Bronchial epithelial cell (primary cell): Measurements from ENCODE around the gene DCD. TPM values are rescaled to one million over a fixed set of nuclear protein-coding genes. Genes with fewer than 3 reads are reported as not detected.

ENCODE experiments used
- DNase-seq: peaks from one replicate; pipeline ENCODE4 v3.0.0-alpha.2; 2010; ENCODE audit warnings: low read depth
- FAIRE-seq: peaks from 2 replicates; lab custom pipeline; 2011; peaks lifted over from hg19 to GRCh38; lab: Jason Lieb, UNC
- H3K27me3 ChIP-seq: 2 replicates; pipeline ENCODE4 v1.5.1; 2011; ENCODE audit warnings: low read length; ENCODE audit not compliant: control insufficient read depth, insufficient read depth
- H3K36me3 ChIP-seq: 2 replicates; pipeline ENCODE4 v1.5.1; 2011; ENCODE audit warnings: low read length; ENCODE audit not compliant: control insufficient read depth, insufficient read depth
- H3K4me3 ChIP-seq: 2 replicates; pipeline ENCODE4 v1.5.1; 2011; ENCODE audit warnings: mild to moderate bottlenecking, low read depth, low read length, control low read depth
- CTCF ChIP-seq: IDR thresholded peaks from 2 replicates; pipeline ENCODE4 v1.5.1; 2011; ENCODE audit warnings: mild to moderate bottlenecking, moderate library complexity, low read length, control low read depth, inconsistent platforms; ENCODE audit not compliant: insufficient read depth, severe bottlenecking
- total RNA-seq: library from RNA; depleted of rRNA; stranded (reverse); fragments of >200 nt; gene quantifications from 2 replicates; pipeline ENCODE4 v1.2.1, GENCODE V29; 2014

DCD gene
- total RNA-seq, 1 donor from 2014 or later: not detected

DNA sequence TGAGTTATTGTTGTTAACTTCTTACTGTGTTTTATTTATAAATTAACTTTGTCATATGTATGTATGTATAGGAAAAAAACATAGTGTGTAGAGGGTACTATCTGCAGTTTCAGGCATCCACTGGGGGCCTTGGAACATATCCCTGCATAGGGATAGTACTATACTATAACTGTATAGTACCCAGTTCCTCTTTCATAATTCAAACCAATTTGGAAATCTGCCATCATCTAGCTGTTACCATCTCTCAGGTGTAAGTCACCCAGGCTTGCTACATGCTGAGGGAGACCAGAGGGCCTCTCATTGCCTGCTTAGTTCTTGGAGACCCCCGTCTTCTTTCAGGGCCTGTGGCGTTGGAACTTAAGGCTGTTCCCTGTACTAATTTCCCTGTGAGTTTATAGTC lies 12.9 kb upstream of the DCD start:
- H3K27me3 ChIP-seq: peaks cover 3% of the 10 kb centered on the region
- no peak for TF ChIP-seq CTCF
- DNase-seq (no peak), FAIRE-seq (no peak)
- no peak overlapping the region for H3K4me3 ChIP-seq
- H3K36me3 ChIP-seq: no peaks in the 10 kb centered on the region

DNA sequence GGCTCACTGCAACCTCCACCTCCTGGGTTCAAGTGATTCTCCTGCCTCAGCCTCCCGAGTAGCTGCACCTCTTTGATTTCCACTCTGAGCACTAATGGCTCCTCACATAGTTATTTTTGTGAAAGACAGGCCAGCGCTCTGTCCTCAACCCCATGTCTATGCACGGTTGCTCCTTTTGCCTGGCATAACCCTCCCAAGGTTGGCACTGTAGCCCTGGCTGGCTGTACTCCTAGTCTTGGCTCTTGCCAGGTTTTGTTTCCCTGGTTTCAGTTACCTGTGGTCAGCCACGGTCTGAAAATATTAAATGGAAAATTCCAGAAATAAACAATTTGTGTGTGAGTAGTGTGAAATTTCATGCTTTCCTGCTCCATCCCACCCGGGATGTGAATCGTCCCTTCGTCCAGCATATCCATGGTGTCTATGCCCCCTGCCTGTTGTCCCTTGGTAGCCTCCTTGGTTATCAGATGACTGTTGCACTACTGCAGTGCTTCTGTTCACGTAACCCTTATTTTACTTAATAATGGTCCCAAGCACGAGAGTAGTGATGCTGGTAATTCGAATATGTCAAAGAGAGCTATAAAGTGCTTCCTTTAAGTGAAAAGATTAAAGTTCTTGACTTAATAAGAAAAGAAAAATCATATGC lies 12.3 kb upstream of the DCD start:
- peak; percentile 36 for FAIRE-seq

GRCh38 chr12:54658306-54659264 lies 10.4 kb upstream of the DCD start:
- H3K36me3 ChIP-seq: no peaks in the 10 kb centered on the region
- DNase-seq: peak; percentile 29
- H3K4me3 ChIP-seq: no peak overlapping the region
- peaks cover 3% of the 10 kb centered on the region for H3K27me3 ChIP-seq
- TF ChIP-seq CTCF: peak; percentile 72
- FAIRE-seq: no peak

More for the DNA sequence above, 12.3 kb upstream of the DCD start:
- no peak for DNase-seq
- Histone ChIP-seq H3K4me3 (no peak overlapping the region), H3K27me3 (peaks cover 3% of the 10 kb centered on the region), H3K36me3 (no peaks in the 10 kb centered on the region)
- no peak for TF ChIP-seq CTCF

GRCh38 chr12:54657105-54657607 lies 9.0 kb upstream of the DCD start:
- Histone ChIP-seq H3K4me3 (no peak overlapping the region), H3K27me3 (peaks cover 5% of the 10 kb centered on the region)
- TF ChIP-seq CTCF: no peak

DNA sequence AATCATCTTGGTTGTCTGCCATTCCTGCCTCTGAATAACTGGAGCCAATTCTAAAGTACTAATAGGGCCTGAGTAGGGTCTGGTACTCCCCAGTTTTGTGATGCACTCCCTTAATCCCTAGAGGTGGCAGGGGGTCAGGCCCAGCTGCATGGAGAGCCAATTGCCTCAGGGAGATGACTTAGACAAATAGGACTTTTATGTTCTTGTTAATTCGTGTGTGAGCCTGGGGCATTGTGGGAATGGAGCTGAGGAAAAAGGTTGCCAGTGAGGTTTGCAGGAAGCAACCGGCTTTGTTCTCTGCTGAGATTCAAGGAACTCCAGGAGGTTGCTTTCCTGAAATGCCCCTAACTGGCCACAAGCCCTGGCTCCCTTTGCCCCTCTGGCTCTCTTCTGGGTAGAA lies 6.8 kb upstream of the DCD start:
- DNase-seq (no peak), FAIRE-seq (no peak)
- H3K36me3 ChIP-seq: no peaks in the 10 kb centered on the region
- no peak overlapping the region for H3K4me3 ChIP-seq
- no peak for TF ChIP-seq CTCF
- peaks cover 5% of the 10 kb centered on the region for H3K27me3 ChIP-seq

More at GRCh38 chr12:54657105-54657607, 9.0 kb upstream of the DCD start:
- H3K36me3 ChIP-seq: no peaks in the 10 kb centered on the region
- FAIRE-seq (no peak), DNase-seq (no peak)
